ENCODE data around the gene BHMT.

GRCh38 chr5:79075646-79076426, 35.8 kb upstream of the BHMT start:
- TF ChIP-seq CTCF (IDR thresholded peaks at IDR 0.05) (no peak), POLR2A (IDR thresholded peaks at IDR 0.05) (no peak)

Data from right lobe of liver (tissue), 4 donors.